HG03571 (cell line): ENCODE measurements around the gene NDOR1.

Source experiments
- ATAC-seq: cut with Tn5 transposase; IDR thresholded peaks from one replicate; pipeline ENCODE4 v1.9.1; 2021; ENCODE audit not compliant: unreplicated experiment

The NDOR1 gene

GRCh38 chr9:137167747-137168572 is 37.5 kb upstream of the NDOR1 start:
- ATAC-seq = no peak

GRCh38 chr9:137168573-137168903 is 37.0 kb upstream of the NDOR1 start:
- ATAC-seq = no peak

GRCh38 chr9:137168904-137169856 is 36.3 kb upstream of the NDOR1 start:
- ATAC-seq = no peak

GRCh38 chr9:137169896-137170358 is 35.6 kb upstream of the NDOR1 start, which contains the start of gene LRRC26:
Gene LRRC26 (minus strand): TSS chr9:137170051. CDS start chr9:137169943, 108 bp downstream.
- no peak for ATAC-seq

GRCh38 chr9:137170486-137171148 is 34.9 kb upstream of the NDOR1 start:
- ATAC-seq = no peak

- no peak for ATAC-seq
Measured at GRCh38 chr9:137171149-137171900, 34.2 kb upstream of the NDOR1 start.

GRCh38 chr9:137172901-137173795 is 32.4 kb upstream of the NDOR1 start:
- no peak for ATAC-seq

- no peak for ATAC-seq
Measured at GRCh38 chr9:137173796-137174664, 31.5 kb upstream of the NDOR1 start.

- ATAC-seq = no peak
Measured at GRCh38 chr9:137174722-137175293, 30.7 kb upstream of the NDOR1 start.

- ATAC-seq = no peak
Measured at GRCh38 chr9:137175345-137175961, 30.0 kb upstream of the NDOR1 start.

GRCh38 chr9:137176302-137177182 is 29.0 kb upstream of the NDOR1 start:
- no peak for ATAC-seq

- ATAC-seq = no peak
Measured at GRCh38 chr9:137178201-137178938, 27.1 kb upstream of the NDOR1 start.

GRCh38 chr9:137178939-137179630 is 26.4 kb upstream of the NDOR1 start:
- no peak for ATAC-seq

- ATAC-seq = no peak
Measured at GRCh38 chr9:137179761-137180160, 25.7 kb upstream of the NDOR1 start.

GRCh38 chr9:137180491-137180890 is 25.0 kb upstream of the NDOR1 start:
- ATAC-seq = no peak
